Karpas-422 (cell line): ENCODE measurements around the gene NDUFB5. TPM values are rescaled to one million over a fixed set of nuclear protein-coding genes. Genes with fewer than 3 reads are reported as not detected.

Experiments used
- DNase-seq: peaks from one replicate; pipeline ENCODE4 v3.0.0-alpha.2; 2015
- H2AFZ ChIP-seq: fragments of 200-600 bp; sonication (generic); 2 replicates; pipeline ENCODE4 v1.6.1; 2014; ENCODE audit warnings: antibody characterized with exemption, low read length, mixed read lengths
- H3K27ac ChIP-seq: fragments of 200-600 bp; sonication (generic); 2 replicates; pipeline ENCODE4 v1.5.1; 2014; ENCODE audit warnings: mild to moderate bottlenecking, low read length, moderate library complexity
- H3K27me3 ChIP-seq: fragments of 200-600 bp; sonication (generic); 2 replicates; pipeline ENCODE4 v1.6.1; 2014; ENCODE audit warnings: low read length, mixed read lengths
- H3K36me3 ChIP-seq: fragments of 200-600 bp; sonication (generic); 2 replicates; pipeline ENCODE4 v1.6.1; 2014; ENCODE audit warnings: low read length, mixed read lengths; ENCODE audit not compliant: insufficient read depth
- H3K4me1 ChIP-seq: fragments of 200-600 bp; sonication (generic); 2 replicates; pipeline ENCODE4 v1.6.1; 2014; ENCODE audit warnings: mild to moderate bottlenecking, low read length, mixed read lengths
- H3K4me2 ChIP-seq: fragments of 200-600 bp; sonication (generic); 2 replicates; pipeline ENCODE4 v1.6.1; 2014; ENCODE audit warnings: low read length, low read depth, mild to moderate bottlenecking; ENCODE audit not compliant: poor library complexity, severe bottlenecking
- H3K4me3 ChIP-seq: fragments of 200-600 bp; sonication (generic); 2 replicates; pipeline ENCODE4 v1.5.1; 2014; ENCODE audit warnings: mild to moderate bottlenecking, antibody characterized with exemption, low read length, mixed read lengths
- H3K79me2 ChIP-seq: fragments of 200-600 bp; sonication (generic); 2 replicates; pipeline ENCODE4 v1.6.1; 2014; ENCODE audit warnings: mild to moderate bottlenecking, low read length, mixed read lengths
- H3K9ac ChIP-seq: fragments of 200-600 bp; sonication (generic); 2 replicates; pipeline ENCODE4 v1.6.0; 2014; ENCODE audit warnings: low read length
- H3K9me2 ChIP-seq: fragments of 200-600 bp; sonication (generic), shearing (Covaris generic); replicated peaks from 2 replicates; pipeline ENCODE4 v1.6.0; 2014; ENCODE audit warnings: mild to moderate bottlenecking, low read length, moderate library complexity; ENCODE audit not compliant: insufficient read depth
- H3K9me3 ChIP-seq: fragments of 300-700, 200-600 bp; sonication (generic); 2 replicates; pipeline ENCODE4 v1.6.1; 2014; ENCODE audit warnings: low read length, mixed read lengths
- H4K20me1 ChIP-seq: fragments of 200-600 bp; sonication (generic); 2 replicates; pipeline ENCODE4 v1.6.1; 2014; ENCODE audit warnings: mild to moderate bottlenecking, antibody characterized with exemption, low read length, low read depth; ENCODE audit not compliant: insufficient read depth
- total RNA-seq: library from RNA; depleted of rRNA; stranded (reverse); fragments of >200 nt; shearing (Covaris generic); gene quantifications from 2 replicates; pipeline ENCODE4 v1.2.3, GENCODE V29; 2014; ENCODE audit warnings: low replicate concordance

The NDUFB5 gene
- total RNA-seq, 1 experiment from 2014 or later, result 132 TPM

DNA sequence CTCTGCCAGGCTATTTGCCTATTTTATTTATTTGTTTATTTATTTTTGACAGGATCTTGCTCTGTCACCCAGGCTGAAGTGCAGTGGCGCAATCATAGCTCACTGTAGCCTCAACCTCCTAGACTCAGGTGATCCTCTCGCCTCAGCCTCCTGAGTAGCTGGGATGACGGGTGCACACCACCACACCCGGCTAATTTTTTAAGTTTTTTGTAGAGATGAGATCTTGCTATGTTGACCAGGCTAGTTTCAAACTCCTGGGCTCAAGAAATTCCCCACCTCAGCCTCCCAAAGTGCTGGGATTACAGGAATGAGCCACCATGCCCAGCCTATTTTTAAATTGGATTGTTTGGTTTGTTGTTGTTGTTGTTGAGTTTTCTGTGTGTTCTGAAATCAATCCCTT lies 5.5 kb downstream of the NDUFB5 start:
- Histone ChIP-seq H3K9ac (no peak overlapping the region), H2AFZ (no peak overlapping the region), H3K27ac (no peak overlapping the region), H3K36me3 (peaks cover 18% of the 10 kb centered on the region; the same call in 1 of the 2 replicates), H3K79me2 (peaks cover 81% of the 10 kb centered on the region), H3K4me2 (no peak overlapping the region), H3K9me2 (no peaks in the 10 kb centered on the region), H4K20me1 (no peaks in the 10 kb centered on the region), H3K27me3 (no peaks in the 10 kb centered on the region), H3K4me3 (no peak overlapping the region), H3K9me3 (no peaks in the 10 kb centered on the region), H3K4me1 (peaks cover 65% of the 10 kb centered on the region)
- DNase-seq, result no peak

DNA sequence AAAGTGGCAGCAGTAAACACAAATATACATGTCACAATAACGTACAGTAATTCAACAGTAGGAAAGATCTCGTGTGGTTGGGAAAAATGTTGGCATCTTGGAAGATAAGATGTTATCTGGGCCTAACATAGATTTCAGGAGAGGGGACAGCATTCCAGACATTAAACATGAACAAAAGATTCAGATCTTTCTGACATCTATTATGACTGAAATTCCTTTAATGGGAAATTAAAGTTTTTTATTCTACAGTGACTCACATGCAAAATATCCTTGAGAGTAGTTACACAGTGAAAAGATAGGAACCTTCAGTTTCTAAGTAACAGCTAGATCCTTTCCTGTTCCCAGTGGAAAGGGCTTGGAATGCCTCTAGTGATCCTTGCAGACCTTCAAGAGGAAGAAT lies 9.2 kb downstream of the NDUFB5 start:
- Histone ChIP-seq H3K27ac (peak overlapping the region; percentile 28; the same call in 1 of the 2 replicates), H3K4me3 (no peak overlapping the region), H3K9ac (no peak overlapping the region), H3K9me2 (no peaks in the 10 kb centered on the region), H3K9me3 (no peaks in the 10 kb centered on the region), H3K27me3 (no peaks in the 10 kb centered on the region), H3K4me1 (peaks cover 31% of the 10 kb centered on the region), H2AFZ (no peak overlapping the region), H3K36me3 (peaks cover 39% of the 10 kb centered on the region), H3K79me2 (peaks cover 66% of the 10 kb centered on the region), H4K20me1 (no peaks in the 10 kb centered on the region), H3K4me2 (no peak overlapping the region)
- DNase-seq, result no peak

DNA sequence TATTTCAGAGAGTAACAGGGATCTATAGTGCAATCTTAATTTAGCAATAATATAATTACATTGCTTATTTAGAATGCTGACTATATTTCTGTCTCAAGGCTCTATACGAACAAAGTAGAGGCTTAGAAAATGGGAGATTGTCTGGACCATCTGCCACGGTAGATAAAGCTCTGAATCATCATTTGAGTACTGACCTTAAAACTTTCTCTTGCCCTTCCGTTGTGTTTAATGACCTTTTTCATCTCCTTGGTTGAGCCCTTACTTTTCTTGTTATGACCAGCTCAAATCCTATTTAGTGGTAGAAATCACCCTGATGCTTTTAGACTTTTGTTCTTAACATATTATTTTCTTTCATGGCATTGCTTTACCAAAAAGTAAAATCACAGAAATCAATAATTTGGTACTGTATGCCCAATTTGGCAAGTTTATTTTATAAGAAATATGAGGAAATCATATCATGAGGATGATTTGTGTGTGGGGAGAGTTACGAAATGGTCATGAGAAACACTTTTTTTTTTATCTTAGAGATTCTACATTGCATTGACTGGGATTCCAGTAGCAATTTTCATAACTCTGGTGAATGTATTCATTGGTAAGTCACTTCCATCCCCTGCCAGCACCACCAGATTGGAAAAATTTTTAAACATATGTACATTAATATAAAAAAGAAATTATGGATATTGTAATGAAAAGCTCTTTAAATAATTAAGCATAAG lies 11.0 kb downstream of the NDUFB5 start:
- no peak overlapping the region for H3K9ac ChIP-seq
- H4K20me1 ChIP-seq, result no peaks in the 10 kb centered on the region
- peaks cover 42% of the 10 kb centered on the region for H3K36me3 ChIP-seq
- peaks cover 50% of the 10 kb centered on the region for H3K79me2 ChIP-seq
- H3K9me3 ChIP-seq, result no peaks in the 10 kb centered on the region
- DNase-seq, result no peak
- no peaks in the 10 kb centered on the region for H3K9me2 ChIP-seq
- H3K4me1 ChIP-seq, result peaks cover 24% of the 10 kb centered on the region
- H3K4me3 ChIP-seq, result no peak overlapping the region
- no peak overlapping the region for H3K4me2 ChIP-seq
- no peak overlapping the region for H3K27ac ChIP-seq
- H2AFZ ChIP-seq, result no peak overlapping the region
- H3K27me3 ChIP-seq, result no peaks in the 10 kb centered on the region

DNA sequence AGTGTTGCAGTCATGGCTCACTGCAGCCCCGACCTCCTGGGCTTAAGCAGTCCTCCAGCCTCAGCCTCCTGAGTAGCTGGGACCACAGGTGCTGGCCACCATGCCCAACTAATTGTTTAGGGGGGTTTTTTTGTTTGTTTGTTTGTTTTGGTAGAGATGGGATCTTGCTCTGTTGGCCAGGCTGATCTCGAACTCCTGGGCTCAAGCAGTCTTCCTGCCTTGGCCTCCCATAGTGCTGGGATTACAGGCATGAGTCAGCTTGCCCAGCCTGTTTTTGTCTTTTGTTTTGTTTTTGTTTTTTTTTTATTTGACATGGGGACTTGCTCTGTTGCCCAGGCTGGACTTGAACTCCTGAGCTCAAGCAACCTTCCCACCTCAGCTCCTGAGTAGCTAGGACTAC lies 17.4 kb downstream of the NDUFB5 start:
- H3K27me3 ChIP-seq, result no peaks in the 10 kb centered on the region
- no peak overlapping the region for H3K4me3 ChIP-seq
- H3K9me2 ChIP-seq, result no peaks in the 10 kb centered on the region
- H3K9me3 ChIP-seq, result no peaks in the 10 kb centered on the region
- H3K9ac ChIP-seq, result no peak overlapping the region
- no peak overlapping the region for H3K27ac ChIP-seq
- H2AFZ ChIP-seq, result no peak overlapping the region
- H3K36me3 ChIP-seq, result peaks cover 55% of the 10 kb centered on the region
- H3K4me1 ChIP-seq, result no peaks in the 10 kb centered on the region
- no peak for DNase-seq
- H3K4me2 ChIP-seq, result no peak overlapping the region
- H4K20me1 ChIP-seq, result no peaks in the 10 kb centered on the region
- H3K79me2 ChIP-seq, result peaks cover 10% of the 10 kb centered on the region

DNA sequence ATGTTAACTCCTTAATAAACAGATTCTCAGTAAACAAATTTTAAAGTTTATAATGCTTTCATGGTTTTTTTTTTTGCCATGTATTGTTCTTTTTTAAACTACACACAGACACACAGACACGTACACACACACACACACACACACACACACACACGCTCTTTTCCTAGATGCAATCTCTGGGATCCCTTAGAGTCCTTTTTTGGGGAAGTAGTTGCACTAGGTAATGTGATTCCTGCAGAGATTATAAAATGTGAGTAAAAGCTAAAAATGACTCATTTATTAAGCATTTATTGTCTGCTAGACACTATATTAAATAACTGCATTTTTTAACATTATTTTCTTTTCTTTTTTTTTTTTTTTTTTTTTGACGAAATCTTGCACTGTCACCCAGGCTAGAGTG lies 19.9 kb downstream of the NDUFB5 start:
- no peak overlapping the region for H3K27ac ChIP-seq
- no peak overlapping the region for H3K4me2 ChIP-seq
- H3K4me3 ChIP-seq, result no peak overlapping the region
- no peaks in the 10 kb centered on the region for H3K9me3 ChIP-seq
- peaks cover 37% of the 10 kb centered on the region for H3K36me3 ChIP-seq
- H3K27me3 ChIP-seq, result no peaks in the 10 kb centered on the region
- no peak overlapping the region for H3K9ac ChIP-seq
- H3K9me2 ChIP-seq, result no peaks in the 10 kb centered on the region
- H4K20me1 ChIP-seq, result no peaks in the 10 kb centered on the region
- H2AFZ ChIP-seq, result no peak overlapping the region
- H3K4me1 ChIP-seq, result no peaks in the 10 kb centered on the region
- no peak for DNase-seq
- 0 out of 2 replicates have a peak, but pooled peaks cover 3% of the 10 kb centered on the region for H3K79me2 ChIP-seq

DNA sequence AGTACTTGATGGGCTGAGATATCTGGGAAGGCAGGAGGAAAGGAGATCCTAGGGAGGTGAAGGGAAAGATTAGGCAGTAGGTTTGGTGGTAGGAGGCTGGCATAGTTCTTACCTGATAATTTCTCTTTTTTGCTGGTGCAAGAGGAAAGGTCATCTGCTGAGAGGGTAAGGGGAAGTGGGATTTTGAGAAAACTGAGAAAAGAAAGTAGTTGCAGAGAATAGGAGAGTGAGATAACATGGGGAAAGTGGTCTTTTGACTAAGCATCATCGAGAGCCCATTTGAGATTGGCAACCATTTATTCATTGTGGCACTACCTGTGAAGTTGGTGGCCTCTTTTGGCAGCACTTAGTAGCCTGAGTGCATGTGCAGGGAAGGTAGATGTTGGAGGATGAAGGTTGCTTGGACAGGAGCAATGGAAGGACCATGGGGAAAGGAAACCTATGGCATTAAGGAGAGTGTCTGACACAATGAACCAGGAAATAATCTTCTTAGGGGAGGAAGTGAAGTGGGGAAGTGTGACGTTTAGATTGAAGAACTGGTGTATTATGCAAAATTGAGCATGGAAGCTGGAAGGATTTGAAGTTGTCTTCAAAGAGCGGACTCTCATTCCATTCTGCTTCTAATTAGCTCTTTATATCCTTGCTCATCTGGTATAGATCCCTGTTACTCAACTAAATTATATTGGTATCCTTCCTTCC lies 26.3 kb downstream of the NDUFB5 start:
- Histone ChIP-seq H3K9me3 (no peaks in the 10 kb centered on the region), H3K36me3 (0 out of 2 replicates have a peak, but pooled peaks cover under 1% of the 10 kb centered on the region), H4K20me1 (no peaks in the 10 kb centered on the region), H3K4me3 (no peak overlapping the region), H3K79me2 (no peaks in the 10 kb centered on the region), H3K27me3 (no peaks in the 10 kb centered on the region), H2AFZ (no peak overlapping the region), H3K27ac (no peak overlapping the region), H3K4me2 (no peak overlapping the region), H3K4me1 (peaks cover 3% of the 10 kb centered on the region), H3K9me2 (no peaks in the 10 kb centered on the region), H3K9ac (no peak overlapping the region)
- peak; percentile 43 for DNase-seq

DNA sequence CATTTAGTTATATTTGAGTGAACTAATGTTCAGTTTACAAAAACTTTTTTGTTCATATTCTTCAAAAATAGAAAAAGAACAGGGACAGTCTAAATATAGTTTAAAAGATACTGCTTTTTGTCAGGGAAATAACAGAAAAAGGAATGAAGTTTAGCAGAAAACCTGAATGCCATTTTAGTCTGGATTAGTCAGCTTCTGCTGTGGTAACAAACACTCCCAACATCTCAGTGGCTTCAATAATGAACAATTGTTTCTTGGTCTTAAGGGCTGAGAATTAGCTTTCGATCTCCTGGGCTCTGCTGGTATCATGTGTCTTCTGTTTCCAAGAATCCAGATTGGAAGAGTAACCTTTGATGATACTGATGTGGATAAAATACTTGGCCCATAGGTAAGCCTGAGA lies 35.9 kb downstream of the NDUFB5 start:
- H3K4me3 ChIP-seq, result no peak overlapping the region
- no peak overlapping the region for H2AFZ ChIP-seq
- H3K9me2 ChIP-seq, result no peaks in the 10 kb centered on the region
- no peaks in the 10 kb centered on the region for H3K9me3 ChIP-seq
- DNase-seq, result no peak
- no peaks in the 10 kb centered on the region for H3K79me2 ChIP-seq
- no peak overlapping the region for H3K4me2 ChIP-seq
- H4K20me1 ChIP-seq, result no peaks in the 10 kb centered on the region
- no peak overlapping the region for H3K9ac ChIP-seq
- no peaks in the 10 kb centered on the region for H3K36me3 ChIP-seq
- H3K27me3 ChIP-seq, result no peaks in the 10 kb centered on the region
- H3K27ac ChIP-seq, result no peak overlapping the region
- H3K4me1 ChIP-seq, result no peaks in the 10 kb centered on the region

DNA sequence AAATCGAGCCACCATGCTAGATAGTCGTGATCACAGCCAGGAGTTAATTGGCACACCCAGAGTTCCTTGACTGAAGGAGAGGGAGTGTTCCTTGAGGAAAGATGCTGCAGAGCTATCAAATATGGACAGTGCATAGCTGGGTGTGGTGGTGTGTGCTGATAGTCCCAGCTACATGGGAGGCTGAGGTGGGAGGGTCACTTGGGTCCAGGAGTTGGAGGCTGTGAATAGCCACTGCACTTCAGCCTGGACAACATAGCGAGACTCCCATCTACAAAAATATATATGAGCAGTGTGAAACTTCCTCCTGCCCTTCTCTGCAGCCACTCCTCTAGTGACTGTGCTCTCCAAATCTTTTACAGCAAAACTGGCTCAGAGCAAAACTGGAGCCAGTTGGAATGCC lies 38.3 kb downstream of the NDUFB5 start:
- H3K4me1 ChIP-seq, result no peaks in the 10 kb centered on the region
- H4K20me1 ChIP-seq, result no peaks in the 10 kb centered on the region
- no peak overlapping the region for H3K9ac ChIP-seq
- no peaks in the 10 kb centered on the region for H3K79me2 ChIP-seq
- H3K27me3 ChIP-seq, result no peaks in the 10 kb centered on the region
- H2AFZ ChIP-seq, result no peak overlapping the region
- no peak for DNase-seq
- H3K4me2 ChIP-seq, result no peak overlapping the region
- H3K9me2 ChIP-seq, result no peaks in the 10 kb centered on the region
- no peaks in the 10 kb centered on the region for H3K36me3 ChIP-seq
- H3K9me3 ChIP-seq, result no peaks in the 10 kb centered on the region
- H3K27ac ChIP-seq, result no peak overlapping the region
- no peak overlapping the region for H3K4me3 ChIP-seq
